H1 (cell line): Measurements from ENCODE around the gene NOS1AP. TPM values are rescaled to one million over a fixed set of nuclear protein-coding genes. Genes with fewer than 3 reads are reported as not detected.

ENCODE experiments used
- CTCF ChIA-PET: fragments of 300-600 bp; sonication (Branson Sonifier 250); formaldehyde crosslinking; loops from one replicate; lab custom pipeline; 2021; ENCODE audit not compliant: partially characterized antibody; lab: Charles Lee
- POLR2A ChIA-PET: fragments of 300-600 bp; sonication (Branson Sonifier 250); formaldehyde crosslinking; loops from one replicate; lab custom pipeline; 2021; ENCODE audit warnings: inconsistent platforms; ENCODE audit not compliant: partially characterized antibody; lab: Charles Lee
- DNase-seq, 2 experiments: peaks; one replicate each; pipeline versions ENCODE4 v3.0.0 to v3.0.0-alpha.2; 2010 to 2022; ENCODE audit warnings: low spot score in 2 of 2, low read depth in 1 of 2, mixed read lengths in 1 of 2
- FAIRE-seq: peaks from 2 replicates; lab custom pipeline; 2011; peaks lifted over from hg19 to GRCh38; lab: Jason Lieb, UNC
- H2AFZ ChIP-seq: 2 replicates; pipeline ENCODE4 v1.8.1; 2012; ENCODE audit warnings: low read length, inconsistent platforms
- H2AK5ac ChIP-seq: 2 replicates; pipeline ENCODE4 v1.6.1; 2013; ENCODE audit warnings: low read depth, low read length
- H2BK120ac ChIP-seq: replicated peaks from 2 replicates; pipeline ENCODE3; 2013; ENCODE audit warnings: low read depth, low read length, inconsistent platforms
- H2BK12ac ChIP-seq: 2 replicates; pipeline ENCODE4 v1.6.1; 2013; ENCODE audit warnings: low read depth, low read length
- H2BK15ac ChIP-seq: 2 replicates; pipeline ENCODE4 v1.6.1; 2013; ENCODE audit warnings: low read length
- H2BK20ac ChIP-seq: 2 replicates; pipeline ENCODE4 v1.6.1; 2013; ENCODE audit warnings: low read length
- H2BK5ac ChIP-seq: 2 replicates; pipeline ENCODE4 v1.6.1; 2013; ENCODE audit warnings: low read depth, low read length
- H3K14ac ChIP-seq: 2 replicates; pipeline ENCODE4 v1.6.1; 2013; ENCODE audit warnings: inconsistent platforms; ENCODE audit not compliant: insufficient read length
- H3K18ac ChIP-seq: 2 replicates; pipeline ENCODE4 v1.6.1; 2013; ENCODE audit warnings: low read length; ENCODE audit errors: extremely low read depth
- H3K23ac ChIP-seq: 2 replicates; pipeline ENCODE4 v1.6.1; 2013; ENCODE audit warnings: inconsistent platforms; ENCODE audit not compliant: insufficient read length
- H3K23me2 ChIP-seq: 2 replicates; pipeline ENCODE4 v1.6.1; 2013; ENCODE audit warnings: low read depth, low read length
- H3K27ac ChIP-seq: 2 replicates; pipeline ENCODE4 v1.6.1; 2011; ENCODE audit warnings: low read depth, low read length, inconsistent platforms
- H3K27me3 ChIP-seq, 4 experiments: replicated peaks in 1 of 4; 1 replicate in 1 of 4; 2 replicates in 3 of 4; pipeline versions ENCODE4 v1.6.1 to v1.8.1; 2011 to 2013; ENCODE audit warnings: low read length in 3 of 4, mild to moderate bottlenecking in 3 of 4, inconsistent platforms in 2 of 4, mixed read lengths in 2 of 4, moderate library complexity in 1 of 4; ENCODE audit not compliant: control insufficient read depth in 3 of 4, insufficient read depth in 3 of 4; ENCODE audit errors: extremely low read depth in 1 of 4
- H3K36me3 ChIP-seq, 4 experiments: 2 replicates each; pipeline versions ENCODE4 v1.6.1 to v1.8.1; 2011 to 2013; ENCODE audit warnings: mild to moderate bottlenecking in 4 of 4, low read length in 3 of 4, moderate library complexity in 2 of 4, control low read depth in 1 of 4, inconsistent platforms in 1 of 4; ENCODE audit not compliant: insufficient read depth in 4 of 4, control insufficient read depth in 2 of 4
- H3K4ac ChIP-seq: replicated peaks from 2 replicates; pipeline ENCODE3; 2013; ENCODE audit warnings: low read length, low read depth, mixed read lengths, inconsistent platforms; ENCODE audit not compliant: insufficient read length
- H3K4me1 ChIP-seq, 4 experiments: replicated peaks in 1 of 4; 1 replicate in 1 of 4; 2 replicates in 3 of 4; pipeline versions ENCODE4 v1.6.1 to v1.8.1; 2011 to 2013; ENCODE audit warnings: low read length in 3 of 4, inconsistent platforms in 2 of 4, mixed read lengths in 1 of 4; ENCODE audit not compliant: insufficient read depth in 4 of 4, control insufficient read depth in 3 of 4
- H3K4me2 ChIP-seq, 2 experiments: 2 replicates each; pipeline versions ENCODE4 v1.6.1 to v1.8.1; 2011 to 2013; ENCODE audit warnings: low read depth in 2 of 2, low read length in 2 of 2, control low read depth in 1 of 2, inconsistent platforms in 1 of 2, mild to moderate bottlenecking in 1 of 2; ENCODE audit not compliant: insufficient read depth in 1 of 2
- H3K4me3 ChIP-seq, 4 experiments: fragments of 200-600, 300-600 bp in 1 of 4; sonication (generic), shearing (Covaris generic), sonication (Bioruptor Twin) in 1 of 4; 2 replicates each; pipeline versions ENCODE4 v1.5.1 to v1.8.1; 2011 to 2016; ENCODE audit warnings: low read length in 4 of 4, low read depth in 3 of 4, control low read depth in 2 of 4, inconsistent platforms in 2 of 4, mild to moderate bottlenecking in 2 of 4, mixed read lengths in 1 of 4, moderate library complexity in 1 of 4; ENCODE audit not compliant: insufficient read depth in 2 of 4; ENCODE audit errors: extremely low read depth in 1 of 4
- H3K56ac ChIP-seq: replicated peaks from 2 replicates; pipeline ENCODE3; 2013; ENCODE audit warnings: low read depth, mild to moderate bottlenecking, mixed read lengths, low read length, inconsistent platforms; ENCODE audit not compliant: insufficient read length
- H3K79me1 ChIP-seq: 2 replicates; pipeline ENCODE4 v1.6.1; 2013; ENCODE audit warnings: low read depth, low read length, control low read depth
- H3K79me2 ChIP-seq, 2 experiments: 2 replicates each; pipeline versions ENCODE4 v1.6.1 to v1.8.1; 2012 to 2013; ENCODE audit warnings: low read length in 2 of 2, mild to moderate bottlenecking in 2 of 2, inconsistent platforms in 1 of 2; ENCODE audit not compliant: insufficient read depth in 2 of 2, control insufficient read depth in 1 of 2
- H3K9ac ChIP-seq, 4 experiments: replicated peaks in 1 of 4; 1 replicate in 1 of 4; 2 replicates in 3 of 4; pipeline versions ENCODE4 v1.6.1 to v1.8.1; 2011 to 2013; ENCODE audit warnings: low read depth in 3 of 4, low read length in 3 of 4, control low read depth in 2 of 4, mild to moderate bottlenecking in 2 of 4, moderate library complexity in 2 of 4, inconsistent platforms in 1 of 4; ENCODE audit errors: extremely low read depth in 1 of 4
- H3K9me3 ChIP-seq, 2 experiments: 2 replicates each; pipeline versions ENCODE4 v1.6.1 to v1.8.1; 2012 to 2013; ENCODE audit warnings: mild to moderate bottlenecking in 2 of 2, moderate library complexity in 2 of 2, control low read depth in 1 of 2, inconsistent platforms in 1 of 2, low read depth in 1 of 2, low read length in 1 of 2, mixed read lengths in 1 of 2; ENCODE audit not compliant: insufficient read depth in 2 of 2
- H4K20me1 ChIP-seq, 2 experiments: replicated peaks in 1 of 2; 2 replicates each; pipeline versions ENCODE3 to v1.8.1; 2011 to 2013; ENCODE audit warnings: inconsistent platforms in 2 of 2, low read length in 2 of 2, mild to moderate bottlenecking in 1 of 2; ENCODE audit not compliant: insufficient read depth in 2 of 2, control insufficient read depth in 1 of 2
- H4K5ac ChIP-seq: 2 replicates; pipeline ENCODE4 v1.6.1; 2013; ENCODE audit warnings: low read length, low read depth, mixed read lengths, inconsistent platforms; ENCODE audit not compliant: insufficient read length
- H4K8ac ChIP-seq: 2 replicates; pipeline ENCODE4 v1.8.0; 2013; ENCODE audit warnings: mild to moderate bottlenecking, moderate library complexity, low read length, inconsistent platforms; ENCODE audit not compliant: insufficient read depth; ENCODE audit errors: extremely low read depth
- H4K91ac ChIP-seq: replicated peaks from 2 replicates; pipeline ENCODE3; 2013; ENCODE audit warnings: low read length, mixed read lengths, inconsistent platforms; ENCODE audit not compliant: insufficient read length
- RAD21 ChIP-seq, 2 experiments: IDR thresholded peaks in 1 of 2; conservative IDR thresholded peaks in 1 of 2; 2 replicates each; pipeline ENCODE4 v1.6.1; 2011; ENCODE audit warnings: low read depth in 2 of 2, low read length in 2 of 2, improper control_type of control experiment in 1 of 2, inconsistent platforms in 1 of 2, mild to moderate bottlenecking in 1 of 2, moderate library complexity in 1 of 2
- SIN3A ChIP-seq, 2 experiments: IDR thresholded peaks in 1 of 2; conservative IDR thresholded peaks in 1 of 2; 2 replicates each; pipeline ENCODE4 v1.6.1; 2011 to 2012; ENCODE audit warnings: low read length in 2 of 2, improper control_type of control experiment in 1 of 2, low read depth in 1 of 2, mild to moderate bottlenecking in 1 of 2
- WGBS, 2 experiments: shearing (Covaris generic) in 1 of 2; methylation state at CpG; one replicate each; pipeline versions ENCODE4 v1.1.6 to v1.1.7; 2013 to 2015; ENCODE audit warnings: low lambda C conversion rate in 2 of 2, mixed read lengths in 2 of 2, inconsistent platforms in 1 of 2, low coverage in 1 of 2, missing lambda C conversion rate in 1 of 2; ENCODE audit not compliant: insufficient replicate concordance in 2 of 2, insufficient coverage in 1 of 2, insufficient read length in 1 of 2; ENCODE audit errors: extremely low coverage in 1 of 2, missing lambda C conversion rate in 1 of 2; 5-methylcytosine and 5-hydroxymethylcytosine counted together
- polyA plus RNA-seq, 7 experiments: library from polyadenylated mRNA; depleted of rRNA in 3 of 7; stranded (reverse) in 5 of 7; unstranded in 2 of 7; fragments of >200 nt in 5 of 7; fragments of 200-250 nt in 2 of 7; gene quantifications; 1 replicate in 5 of 7; 2 replicates in 1 of 7; 4 replicates in 1 of 7; pipeline versions ENCODE4 v1.2.1 to v1.2.3, GENCODE V29; 2011 to 2013; ENCODE audit warnings: missing spikeins in 2 of 7, mixed read lengths in 2 of 7
- total RNA-seq: library from RNA; stranded (reverse); fragmentation: NEBNext Ultra II Directional; extraction: Animal tissue kit (Norgen Biotek cat#: 25700); gene quantifications from 2 replicates; pipeline ENCODE4 v1.2.1, GENCODE V29; 2021
- TF ChIP-seq, protein P1 (sequence below), 3 experiments: IDR thresholded peaks; 1 replicate in 2 of 3; 2 replicates in 1 of 3; pipeline versions ENCODE4 v1.5.1 to v1.6.1; 2011; ENCODE audit warnings: low read length in 3 of 3, mild to moderate bottlenecking in 3 of 3, inconsistent platforms in 2 of 3, low read depth in 1 of 3, moderate library complexity in 1 of 3; ENCODE audit not compliant: insufficient read depth in 1 of 3; ENCODE audit errors: control extremely low read depth in 1 of 3

The NOS1AP gene
- total and polyA plus RNA-seq, 2 of the 8 experiments (the other 6 are each of a cell fraction or from before 2014, with no cell fraction given): 2.4 to 12.1 TPM

- Histone ChIP-seq H3K4me3 (no peak overlapping the region), H3K18ac (no peak overlapping the region), H3K9me3 (no peaks in the 10 kb centered on the region), H3K4me1 (peaks cover 0 to 8% (median 4%) of the 10 kb centered on the region in 4 experiments; a peak in 5 of 7 replicates), H3K79me2 (no peaks in the 10 kb centered on the region), H4K20me1 (no peaks in the 10 kb centered on the region), H3K4me2 (no peak overlapping the region), H4K8ac (no peak overlapping the region), H2BK120ac (no peak overlapping the region), H3K9ac (no peak overlapping the region), H3K27ac (no peak overlapping the region), H3K36me3 (no peaks in the 10 kb centered on the region), H3K56ac (no peak overlapping the region), H2AFZ (no peak overlapping the region), H3K4ac (no peak overlapping the region), H3K79me1 (no peaks in the 10 kb centered on the region), H2BK5ac (no peak overlapping the region), H4K91ac (no peak overlapping the region), H3K23ac (no peak overlapping the region), H2BK15ac (no peak overlapping the region), H3K14ac (no peak overlapping the region), H2BK12ac (no peak overlapping the region), H2BK20ac (no peak overlapping the region), H4K5ac (no peak overlapping the region), H2AK5ac (no peak overlapping the region), H3K27me3 (no peaks in the 10 kb centered on the region), H3K23me2 (no peaks in the 10 kb centered on the region)
- WGBS, 2 experiments: 51% methylated on average over 5 of the region's 5 CpGs; no CpG with 5 or more reads in 1 of the 2 experiments
- POLR2A ChIA-PET: interaction anchor here (0.9 kb wide), 1 partner anchor 32 kb away, joined by 3 read pairs; no protein-coding TSS in a partner anchor
- DNase-seq (no peak), FAIRE-seq (peak; percentile 32)
- peak; percentile 81 to 88 for TF ChIP-seq RAD21 (IDR thresholded peaks at IDR 0.05 in 1 of 2, conservative IDR thresholded peaks at IDR 0.05 in 1 of 2; ENCODE audit: low read depth in 2 of 2, low read length in 2 of 2)
- TF ChIP-seq SIN3A (conservative IDR thresholded peaks at IDR 0.05 in 1 of 2, IDR thresholded peaks at IDR 0.05 in 1 of 2; ENCODE audit: low read depth in 1 of 2, low read length in 2 of 2): no peak
- TF ChIP-seq, protein P1, sequence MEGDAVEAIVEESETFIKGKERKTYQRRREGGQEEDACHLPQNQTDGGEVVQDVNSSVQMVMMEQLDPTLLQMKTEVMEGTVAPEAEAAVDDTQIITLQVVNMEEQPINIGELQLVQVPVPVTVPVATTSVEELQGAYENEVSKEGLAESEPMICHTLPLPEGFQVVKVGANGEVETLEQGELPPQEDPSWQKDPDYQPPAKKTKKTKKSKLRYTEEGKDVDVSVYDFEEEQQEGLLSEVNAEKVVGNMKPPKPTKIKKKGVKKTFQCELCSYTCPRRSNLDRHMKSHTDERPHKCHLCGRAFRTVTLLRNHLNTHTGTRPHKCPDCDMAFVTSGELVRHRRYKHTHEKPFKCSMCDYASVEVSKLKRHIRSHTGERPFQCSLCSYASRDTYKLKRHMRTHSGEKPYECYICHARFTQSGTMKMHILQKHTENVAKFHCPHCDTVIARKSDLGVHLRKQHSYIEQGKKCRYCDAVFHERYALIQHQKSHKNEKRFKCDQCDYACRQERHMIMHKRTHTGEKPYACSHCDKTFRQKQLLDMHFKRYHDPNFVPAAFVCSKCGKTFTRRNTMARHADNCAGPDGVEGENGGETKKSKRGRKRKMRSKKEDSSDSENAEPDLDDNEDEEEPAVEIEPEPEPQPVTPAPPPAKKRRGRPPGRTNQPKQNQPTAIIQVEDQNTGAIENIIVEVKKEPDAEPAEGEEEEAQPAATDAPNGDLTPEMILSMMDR (IDR thresholded peaks at IDR 0.05; ENCODE audit: control extremely low read depth in 1 of 3, insufficient read depth in 1 of 3, low read depth in 1 of 3, low read length in 3 of 3): peak; percentile 14 to 81 (median 64)
- CTCF ChIA-PET: interaction anchor here (0.6 to 5.7 kb wide), 49 partner anchors 9 to 1192 kb away, joined by 3 to 59 read pairs (median 4); partner anchors contain the start of genes C1orf226, PPOX and SPATA46
Observed at GRCh38 chr1:162357681-162358266, 288.3 kb downstream of the NOS1AP start.
